GM21723 (cell line): ENCODE data around the gene FCHO1.

Experiments
- ATAC-seq: cut with Tn5 transposase; IDR thresholded peaks from one replicate; pipeline ENCODE4 v1.9.1; 2021; ENCODE audit warnings: mild to moderate bottlenecking, moderate library complexity; ENCODE audit not compliant: unreplicated experiment

The FCHO1 gene

DNA sequence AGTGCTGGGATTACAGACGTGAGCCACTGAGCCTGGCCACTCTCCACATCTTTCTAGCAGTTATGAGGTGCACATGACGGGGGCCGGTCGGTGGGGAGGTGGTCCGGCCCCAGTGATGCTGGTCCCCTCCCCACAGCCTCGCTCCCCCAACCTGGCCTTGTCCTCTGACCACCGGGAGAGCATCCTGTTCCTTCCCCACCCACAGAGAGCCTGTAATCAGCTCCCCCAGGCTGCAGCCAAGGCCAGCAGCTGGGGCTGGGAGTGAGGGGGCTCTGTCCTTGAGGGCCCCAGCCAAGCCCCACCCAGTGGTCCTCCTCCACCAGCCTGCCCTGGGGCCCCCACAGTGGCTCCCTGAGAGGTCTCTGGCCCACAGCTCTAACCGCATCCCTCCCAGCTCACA lies 73.1 kb downstream of the FCHO1 start:
- ATAC-seq = no peak

DNA sequence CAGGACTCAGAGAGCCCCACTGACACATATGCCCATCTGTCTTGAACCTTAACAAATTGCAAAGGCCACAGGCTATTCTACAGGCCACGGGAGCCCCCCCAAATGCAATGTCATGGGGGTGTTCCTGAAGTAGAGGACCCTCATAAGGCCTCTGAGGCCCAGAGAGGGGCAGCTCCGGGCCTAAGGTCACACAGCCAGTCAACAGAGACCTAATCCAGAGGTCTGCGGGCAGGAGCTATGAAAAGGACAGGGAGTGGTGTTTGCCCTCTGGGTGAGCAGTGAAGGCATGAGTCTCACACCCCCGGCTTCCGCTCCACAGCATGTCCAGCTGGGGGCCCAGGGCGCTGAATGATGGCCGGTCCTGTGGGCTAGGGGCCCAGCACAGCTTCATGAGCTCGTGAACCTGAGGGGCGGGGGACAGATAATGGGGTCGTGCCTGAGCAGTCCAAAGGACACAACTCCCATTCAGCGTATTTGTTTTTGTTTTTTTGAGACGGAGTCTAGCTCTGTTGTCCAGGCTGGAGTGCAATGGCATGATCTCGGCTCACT lies 75.3 kb downstream of the FCHO1 start:
- no peak for ATAC-seq

DNA sequence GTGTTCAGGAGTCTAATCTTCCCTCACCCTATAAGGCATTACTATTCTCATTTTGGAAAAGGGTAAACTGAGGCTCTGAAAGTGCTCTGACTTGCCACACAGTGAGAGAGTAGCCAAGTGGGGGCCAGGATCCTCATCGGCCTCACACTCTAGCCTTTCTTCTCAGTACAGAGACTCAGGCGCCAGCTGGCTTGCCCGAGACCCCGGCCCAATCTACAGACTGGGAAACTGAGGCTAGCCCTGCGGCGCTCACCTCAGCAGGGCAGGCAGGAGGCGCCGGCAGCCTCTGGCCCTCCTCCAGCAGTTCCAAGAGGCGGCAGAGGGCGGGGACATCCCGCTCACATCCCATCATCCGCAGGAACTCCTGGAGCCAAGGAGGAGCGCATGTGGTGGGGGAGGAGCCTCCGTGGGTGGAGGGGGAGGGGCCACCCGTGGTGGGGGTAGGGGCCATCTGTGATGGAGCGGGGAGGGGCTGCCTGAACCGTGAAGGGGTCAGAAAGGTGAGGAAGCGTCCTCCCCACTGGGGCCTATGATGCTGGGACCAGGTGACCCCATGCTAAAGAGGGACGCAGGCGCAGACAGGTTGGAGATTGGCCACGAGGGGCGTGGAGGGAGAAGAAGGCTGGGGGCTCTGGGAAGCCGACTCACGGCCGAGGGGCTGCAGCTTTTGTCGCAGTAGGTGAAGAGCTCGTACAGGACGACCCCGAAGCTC lies 78.7 kb downstream of the FCHO1 start:
- no peak for ATAC-seq

DNA sequence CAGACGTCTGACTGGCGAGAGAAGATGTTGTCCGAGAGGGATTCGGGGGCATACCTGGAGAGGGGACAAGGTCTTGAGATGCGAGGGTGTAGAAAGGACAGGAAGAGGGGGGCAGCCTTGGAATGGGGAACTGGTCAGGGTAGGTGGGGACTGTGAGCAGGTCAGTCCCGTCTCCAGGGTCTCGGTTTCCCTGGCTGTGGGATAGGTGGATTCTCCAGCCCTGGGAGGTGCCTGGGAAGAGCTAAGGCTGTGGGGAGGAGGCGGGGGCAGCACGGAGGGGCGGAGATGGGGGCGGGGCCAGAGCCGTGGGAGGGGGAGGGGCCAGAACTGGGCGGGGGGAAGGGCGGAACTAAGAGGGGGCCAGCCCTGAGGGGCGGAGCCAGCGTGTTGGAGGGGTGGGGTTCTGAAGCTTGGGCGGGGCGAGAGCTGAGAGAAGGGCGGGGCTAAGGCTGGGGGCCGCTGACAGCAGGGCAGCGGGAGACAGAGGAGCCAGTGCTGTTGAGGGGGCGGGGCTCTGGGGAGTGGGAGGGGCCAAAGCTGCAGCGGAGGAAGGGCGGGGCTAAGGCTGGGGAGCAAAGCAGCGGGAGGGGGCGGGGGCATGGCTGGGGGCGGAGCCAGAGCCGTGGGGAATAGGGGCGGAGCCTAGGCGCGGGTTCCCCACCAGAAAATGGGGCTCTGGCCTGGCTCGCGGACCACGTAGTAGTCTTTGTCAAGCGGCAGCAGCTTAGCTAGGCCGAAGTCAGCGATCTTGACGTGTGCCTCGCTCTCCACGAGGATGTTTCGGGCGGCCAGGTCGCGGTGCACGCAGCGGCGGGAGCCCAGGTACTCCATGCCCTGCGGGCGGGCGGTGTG lies 79.5 kb downstream of the FCHO1 start:
- no peak for ATAC-seq

DNA sequence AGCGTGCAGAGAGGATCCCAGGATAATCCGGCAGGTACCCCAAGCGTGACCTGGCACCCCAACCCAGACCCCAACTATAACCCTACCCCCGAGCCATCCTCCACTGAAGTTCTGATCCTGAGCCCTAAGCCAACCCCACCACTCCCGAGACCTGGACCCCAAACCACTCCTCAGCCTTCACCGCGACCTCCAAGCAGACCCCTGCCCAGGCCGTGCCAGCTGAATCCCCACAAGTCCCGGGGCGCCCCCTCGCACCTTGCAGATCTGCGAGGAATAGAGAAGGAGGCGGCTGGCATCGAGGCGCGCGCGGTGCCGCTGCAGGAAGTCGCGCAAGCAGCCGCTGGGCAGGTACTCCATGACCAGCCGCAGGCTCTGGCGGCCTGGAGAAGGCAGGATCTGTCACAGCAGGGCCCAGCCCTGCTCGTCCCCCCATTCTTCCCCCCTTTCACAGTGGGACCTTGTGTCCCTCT lies 80.2 kb downstream of the FCHO1 start:
- ATAC-seq = no peak

DNA sequence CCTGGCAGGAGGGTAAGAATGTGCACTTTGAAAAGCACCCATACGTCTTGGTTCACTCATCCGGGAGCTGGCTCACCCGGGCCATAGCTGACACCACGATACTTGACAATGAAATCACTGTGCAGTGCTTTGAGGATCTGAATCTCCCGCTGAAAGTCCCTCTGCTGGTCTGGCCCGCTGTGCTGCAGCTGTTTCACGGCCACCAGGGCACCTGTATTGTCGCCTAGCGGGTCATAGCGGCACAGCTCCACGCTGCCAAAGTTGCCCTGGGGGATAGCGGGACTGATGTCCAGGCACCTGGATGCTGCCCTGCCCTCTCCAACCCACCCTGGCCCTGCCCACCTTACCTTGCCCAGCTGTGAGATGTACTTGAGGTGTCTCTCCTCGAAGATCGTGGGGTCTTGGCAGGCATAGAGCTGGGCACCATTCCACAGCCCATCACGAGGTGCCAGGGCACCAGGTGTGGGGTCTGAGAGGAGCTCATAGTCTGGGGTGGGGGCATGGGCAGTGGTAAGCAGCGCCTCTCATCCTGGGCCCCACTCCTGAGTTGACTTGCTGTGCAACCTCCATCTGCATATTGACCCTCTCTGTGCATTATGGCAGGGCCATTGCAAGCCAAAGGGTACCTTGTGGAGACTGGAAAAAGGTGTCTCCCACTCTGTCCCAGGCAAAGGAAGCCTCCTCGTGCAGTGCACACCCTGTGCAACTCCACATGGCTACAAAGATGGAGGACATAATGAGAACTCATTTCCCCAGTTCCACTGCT lies 81.3 kb downstream of the FCHO1 start:
- no peak for ATAC-seq

DNA sequence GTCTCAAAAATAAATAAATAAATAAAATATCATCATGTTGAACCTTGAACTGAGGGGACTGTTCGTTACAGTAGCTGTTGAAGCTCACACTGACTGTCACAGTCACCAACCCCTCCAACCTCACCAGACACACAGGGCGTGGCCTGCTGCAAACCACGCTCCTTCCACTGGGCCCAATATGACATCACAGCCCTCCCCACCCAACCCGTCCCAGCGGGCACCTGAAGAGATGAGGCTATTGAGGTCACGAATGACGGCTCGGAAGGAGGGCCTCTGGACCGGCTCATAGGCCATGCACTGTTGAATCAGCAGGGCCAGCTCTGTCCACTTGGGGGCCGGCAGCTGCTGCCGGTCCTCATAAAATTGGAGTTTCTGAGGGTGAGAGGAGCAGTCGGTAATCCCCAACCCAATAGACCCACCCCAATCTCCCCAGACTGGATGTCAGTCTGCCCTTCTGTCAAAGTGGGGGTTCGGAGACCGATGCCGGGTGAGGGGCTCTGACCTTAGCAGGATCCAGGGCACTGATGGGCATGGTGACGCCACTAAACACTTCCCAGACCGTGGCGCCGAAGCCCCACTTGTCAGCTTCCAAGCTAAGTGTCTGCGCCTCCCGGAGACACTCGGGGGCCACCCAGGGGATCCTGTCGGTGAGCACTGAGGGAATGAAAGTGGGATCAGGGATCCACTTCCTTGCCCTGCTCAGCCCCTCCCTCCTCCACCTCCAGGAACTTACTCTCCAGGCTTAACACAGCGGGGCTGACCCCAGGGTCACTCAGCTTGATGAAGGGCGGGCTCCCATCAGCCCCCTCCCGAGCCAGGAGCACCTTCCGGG lies 83.3 kb downstream of the FCHO1 start:
- no peak for ATAC-seq

DNA sequence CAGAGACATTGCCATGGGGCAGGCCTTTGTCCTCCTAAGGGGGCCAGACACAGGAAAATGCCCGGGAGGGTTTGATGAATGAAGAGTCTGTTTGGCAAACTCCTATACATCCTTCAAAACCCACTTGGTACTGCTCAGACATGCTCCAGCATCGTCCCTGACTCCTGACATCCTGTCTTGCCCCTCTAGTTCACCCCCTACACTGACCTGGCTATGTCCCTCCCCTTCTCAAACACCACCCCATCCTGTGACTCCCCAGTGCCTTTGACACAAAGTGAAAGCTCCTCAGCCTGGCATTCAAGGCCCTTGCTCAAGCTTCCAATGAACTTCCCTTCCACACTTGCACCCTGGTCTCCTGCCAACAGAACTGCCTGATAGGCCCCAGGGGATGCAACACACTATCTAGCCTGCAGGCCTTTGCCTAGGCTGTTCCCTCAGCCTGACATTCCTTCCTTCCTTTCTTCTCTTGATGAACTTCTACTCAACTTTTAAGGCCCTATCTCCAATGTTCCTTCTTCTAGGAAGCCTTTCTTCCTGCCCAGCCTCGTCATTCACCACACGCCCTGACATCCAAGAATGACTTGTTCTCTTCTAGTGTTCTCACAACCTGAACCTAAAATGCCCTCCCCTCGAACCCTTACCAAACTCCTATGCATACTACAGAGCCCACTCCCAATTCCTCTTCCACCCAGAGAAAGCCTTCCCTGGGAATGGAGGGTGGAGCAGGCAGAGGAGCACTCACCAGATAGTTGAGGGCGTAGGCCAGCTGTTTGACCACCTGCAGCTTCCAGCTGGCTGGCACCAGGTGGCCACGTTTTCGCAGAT lies 84.1 kb downstream of the FCHO1 start:
- no peak for ATAC-seq

DNA sequence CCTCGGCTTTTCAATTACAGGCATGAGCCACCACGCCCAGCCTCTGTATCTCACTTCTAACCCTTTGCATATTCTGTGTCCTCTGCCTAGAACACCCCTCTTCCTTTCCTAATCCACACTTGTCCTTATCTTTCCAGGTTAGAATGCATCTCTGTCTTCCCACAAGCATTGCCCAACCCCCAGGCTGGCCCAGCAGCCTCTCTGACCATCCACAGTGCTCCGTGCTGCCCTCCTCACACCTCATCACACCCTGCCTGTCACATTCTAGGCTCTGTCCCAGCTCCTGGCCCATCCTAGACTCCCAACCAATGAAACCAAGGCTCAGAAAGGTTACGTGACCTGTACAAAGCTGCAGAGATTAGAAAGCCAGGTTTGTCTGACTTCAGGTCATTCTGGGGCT lies 85.3 kb downstream of the FCHO1 start:
- no peak for ATAC-seq

DNA sequence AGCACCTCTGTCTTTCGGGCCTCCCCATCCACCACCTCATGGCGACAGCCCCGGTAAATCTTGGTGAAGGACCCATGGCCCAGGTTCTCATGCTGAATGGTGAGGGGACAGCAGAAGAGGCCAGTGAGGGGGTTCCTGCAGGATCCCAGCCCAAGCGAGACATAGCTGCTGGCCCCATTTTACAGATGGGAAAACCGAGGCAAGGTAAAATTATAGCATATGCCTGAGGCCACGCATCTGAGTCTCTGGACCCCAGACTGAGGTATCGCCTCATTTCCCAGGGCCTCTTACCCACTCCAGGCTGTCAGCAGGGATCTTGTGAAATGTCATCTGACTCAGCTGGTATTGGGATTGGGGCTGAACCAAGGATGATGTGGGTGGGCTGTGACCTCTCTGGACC lies 86.7 kb downstream of the FCHO1 start:
- no peak for ATAC-seq
